Measurements from ENCODE around the gene PPP2R2C.

- no peak for TF ChIP-seq CTCF (IDR thresholded peaks at IDR 0.05; ENCODE audit: insufficient read depth, low read length)
- no peak for TF ChIP-seq POLR2AphosphoS5 (IDR thresholded peaks at IDR 0.05; ENCODE audit: low read depth)
- no peak for TF ChIP-seq REST (IDR thresholded peaks at IDR 0.05; ENCODE audit: insufficient replicate concordance, low read depth)
- TF ChIP-seq GABPA (IDR thresholded peaks at IDR 0.05; ENCODE audit: low read depth): no peak
These were observed 64.2 kb downstream of the PPP2R2C start for GRCh38 chr4:6408263-6408662.

Measured in HL-60 (cell line).